Panc1 (cell line): ENCODE data around the gene RAB3GAP2. TPM values are rescaled to one million over a fixed set of nuclear protein-coding genes. Genes with fewer than 3 reads are reported as not detected.

Experiments used
- ATAC-seq: fragments of 200-7000 bp; cut with Tn5 transposase; 2 replicates; pipeline ENCODE4 v1.9.1; 2020; ENCODE audit warnings: mild to moderate bottlenecking, moderate library complexity
- BruUV-seq: library from RNA; stranded (reverse); fragments of 400-500 nt; replicated peaks from 2 replicates; lab custom pipeline; 2021; lab: Mats Ljungman, UMichigan
- CTCF ChIA-PET: fragments of 300-600 bp; sonication (Branson Sonifier 250); formaldehyde crosslinking; loops from one replicate; lab custom pipeline; 2022; ENCODE audit warnings: antibody characterized with exemption; lab: Charles Lee
- POLR2A ChIA-PET: fragments of 300-600 bp; sonication (Branson Sonifier 250); formaldehyde crosslinking; loops from one replicate; lab custom pipeline; 2022; ENCODE audit warnings: antibody characterized with exemption; lab: Charles Lee
- DNase-seq: peaks from one replicate; pipeline ENCODE4 v3.0.0-alpha.2; 2010; ENCODE audit warnings: low read depth, low spot score
- H3K27ac ChIP-seq: 2 replicates; pipeline ENCODE4 v1.5.1; 2011; ENCODE audit warnings: mild to moderate bottlenecking, low read length, inconsistent platforms
- H3K27me3 ChIP-seq: fragments of 200-500 bp; sonication (Bioruptor generic); 2 replicates; pipeline ENCODE4 v1.6.0; 2014; ENCODE audit warnings: low read length, inconsistent platforms; ENCODE audit not compliant: control insufficient read depth, insufficient read depth
- H3K36me3 ChIP-seq: fragments of 200-500 bp; sonication (Bioruptor generic); 2 replicates; pipeline ENCODE4 v1.5.1; 2014; ENCODE audit warnings: inconsistent platforms, mild to moderate bottlenecking, low read length, moderate library complexity; ENCODE audit not compliant: control insufficient read depth, insufficient read depth
- H3K4me1 ChIP-seq: 2 replicates; pipeline ENCODE4 v1.5.1; 2011; ENCODE audit warnings: inconsistent platforms, mild to moderate bottlenecking, low read length, moderate library complexity; ENCODE audit not compliant: control insufficient read depth, insufficient read depth
- H3K4me3 ChIP-seq, 2 experiments: 2 replicates each; pipeline ENCODE4 v1.5.1; 2011 to 2012; ENCODE audit warnings: low read depth in 2 of 2, low read length in 2 of 2, mild to moderate bottlenecking in 2 of 2, inconsistent platforms in 1 of 2, moderate library complexity in 1 of 2
- H3K9me3 ChIP-seq: fragments of 200-500 bp; sonication (Bioruptor generic); 2 replicates; pipeline ENCODE4 v1.5.1; 2014; ENCODE audit warnings: low read depth, mild to moderate bottlenecking, inconsistent platforms, low read length, moderate library complexity; ENCODE audit not compliant: control insufficient read depth, insufficient read depth
- CTCF ChIP-seq: fragments of 450-650 bp; IDR thresholded peaks from 2 replicates; pipeline ENCODE4 v1.5.1; 2017; ENCODE audit warnings: mild to moderate bottlenecking
- POLR2AphosphoS5 ChIP-seq: IDR thresholded peaks from 2 replicates; pipeline ENCODE4 v1.6.1; 2012; ENCODE audit warnings: mild to moderate bottlenecking, low read depth, low read length, moderate library complexity
- REST ChIP-seq, 2 experiments: IDR thresholded peaks; 2 replicates each; pipeline ENCODE4 v1.6.1; 2011 to 2012; ENCODE audit warnings: low read depth in 2 of 2, control low read depth in 1 of 2, low read length in 1 of 2, mild to moderate bottlenecking in 1 of 2, moderate library complexity in 1 of 2; ENCODE audit not compliant: insufficient read depth in 1 of 2
- SIN3A ChIP-seq: IDR thresholded peaks from 2 replicates; pipeline ENCODE4 v1.6.1; 2012; ENCODE audit warnings: low read depth, mild to moderate bottlenecking, low read length, moderate library complexity, borderline replicate concordance; ENCODE audit not compliant: insufficient read depth
- TCF7L2 ChIP-seq: IDR thresholded peaks from 2 replicates; pipeline ENCODE4 v1.6.1; 2011; ENCODE audit warnings: mild to moderate bottlenecking, low read depth, low read length, inconsistent platforms
- in situ Hi-C: cut with HindIII; loops from 2 replicates; pipeline ENCODE4 v1.10.0; 2016; ENCODE audit warnings: low sequenced_read_pairs, low pct_unique_long_range_greater_than_20kb
- intact Hi-C: fragments of 100-400 bp; cut with micrococcal nuclease; formaldehyde crosslinking; loops from one replicate; pipeline ENCODE4 v1.10.0; 2022; ENCODE audit not compliant: unreplicated experiment
- total RNA-seq: library from RNA; stranded (reverse); gene quantifications from one replicate; pipeline ENCODE4 v1.2.1, GENCODE V29; 2021; ENCODE audit not compliant: unreplicated experiment

Gene RAB3GAP2
- total RNA-seq, 1 experiment from 2014 or later, result 39.0 TPM

GRCh38 chr1:220139966-220140365 is 132.3 kb downstream of the RAB3GAP2 start:
- Histone ChIP-seq H3K27me3 (no peaks in the 10 kb centered on the region), H3K9me3 (no peaks in the 10 kb centered on the region), H3K4me3 (no peak overlapping the region), H3K27ac (no peak overlapping the region), H3K36me3 (peaks cover 30% of the 10 kb centered on the region), H3K4me1 (no peaks in the 10 kb centered on the region)
- BruUV-seq, result no TSS peak
- in situ Hi-C loops (no loop called here), intact Hi-C loops (no loop called here)
- no peak for ATAC-seq
- ChIA-PET POLR2A (no interaction called here), CTCF (no interaction called here)
- no peak for DNase-seq
- TF ChIP-seq CTCF (no peak), TCF7L2 (no peak), REST (IDR thresholded peaks at IDR 0.05; ENCODE audit: insufficient read depth in 1 of 2, low read depth in 2 of 2, low read length in 1 of 2) (no peak), SIN3A (no peak), POLR2AphosphoS5 (no peak)

GRCh38 chr1:220137019-220137786 is 135.1 kb downstream of the RAB3GAP2 start:
- ATAC-seq (no peak), DNase-seq (no peak)
- BruUV-seq, result no TSS peak
- H3K4me1 ChIP-seq, result no peaks in the 10 kb centered on the region
- no peak overlapping the region for H3K4me3 ChIP-seq
- no peaks in the 10 kb centered on the region for H3K9me3 ChIP-seq
- CTCF ChIA-PET, result interaction anchor here (0.6 kb wide), 1 partner anchor 52 kb away, joined by 7 read pairs; no protein-coding TSS in a partner anchor
- intact Hi-C loops (no loop called here), in situ Hi-C loops (no loop called here)
- peaks cover 24% of the 10 kb centered on the region for H3K36me3 ChIP-seq
- H3K27me3 ChIP-seq, result no peaks in the 10 kb centered on the region
- no peak overlapping the region for H3K27ac ChIP-seq
- POLR2A ChIA-PET, result no interaction called here
- no peak for TF ChIP-seq TCF7L2
- no peak for TF ChIP-seq SIN3A
- TF ChIP-seq REST (IDR thresholded peaks at IDR 0.05; ENCODE audit: insufficient read depth in 1 of 2, low read depth in 2 of 2, low read length in 1 of 2), result no peak
- TF ChIP-seq CTCF, result no peak
- no peak for TF ChIP-seq POLR2AphosphoS5
